Tibial nerve (tissue), 4 donors: ENCODE results near the gene SKI. TPM values are rescaled to one million over a fixed set of nuclear protein-coding genes. Genes with fewer than 3 reads are reported as not detected.
A peak's percentile ranks its signal among the peaks of the same experiment; 100 is the strongest.

Experiments used
- DNase-seq, 2 donors: peaks; one replicate each; pipeline ENCODE4 v3.0.0-alpha.2; 2019; ENCODE audit warnings: low spot score in 2 of 2
- H3K27ac ChIP-seq, 4 donors: fragments of 200-600 bp; sonication (generic) in 3 of 4; one replicate each; pipeline ENCODE4 v1.5.1; 2017 to 2019; ENCODE audit warnings: mild to moderate bottlenecking in 1 of 4
- H3K27me3 ChIP-seq, 2 donors: fragments of 200-600 bp; sonication (generic) in 1 of 2; one replicate each; pipeline versions ENCODE4 v1.5.1 to v1.6.0; 2017 to 2019
- H3K36me3 ChIP-seq, 3 donors: fragments of 200-600 bp; sonication (generic); one replicate each; pipeline ENCODE4 v1.5.1; 2018 to 2019
- H3K4me1 ChIP-seq, 4 donors: fragments of 200-600 bp; sonication (generic) in 3 of 4; one replicate each; pipeline ENCODE4 v1.5.1; 2017 to 2019
- H3K4me3 ChIP-seq, 4 donors: fragments of 200-600 bp; sonication (generic) in 3 of 4; one replicate each; pipeline ENCODE4 v1.5.1; 2017 to 2019; ENCODE audit warnings: mild to moderate bottlenecking in 1 of 4, moderate library complexity in 1 of 4
- H3K9me3 ChIP-seq, 4 donors: fragments of 200-600 bp; sonication (generic) in 3 of 4; one replicate each; pipeline ENCODE4 v1.5.1; 2017 to 2019
- CTCF ChIP-seq, 5 experiments: fragments of 200-600 bp in 3 of 5; fragments of 450-650 bp in 2 of 5; sonication (generic) in 3 of 5; IDR thresholded peaks; one replicate each; pipeline ENCODE4 v1.5.1; 2016 to 2019; ENCODE audit warnings: antibody characterized with exemption in 5 of 5, mild to moderate bottlenecking in 3 of 5, moderate library complexity in 2 of 5
- EP300 ChIP-seq, 2 donors: sonication (generic); formaldehyde crosslinking; IDR thresholded peaks; one replicate each; pipeline ENCODE4 v1.6.1; 2017; ENCODE audit warnings: antibody characterized with exemption in 2 of 2, mild to moderate bottlenecking in 1 of 2
- POLR2A ChIP-seq, 2 donors: fragments of 450-650 bp; IDR thresholded peaks; one replicate each; pipeline ENCODE4 v1.6.1; 2017; ENCODE audit warnings: antibody characterized with exemption in 2 of 2, mild to moderate bottlenecking in 2 of 2, moderate library complexity in 2 of 2
- WGBS, 2 donors: methylation state at CpG; one replicate each; pipeline ENCODE4 v1.1.5; 2018; 5-methylcytosine and 5-hydroxymethylcytosine counted together
- total RNA-seq, 4 donors: library from RNA; depleted of rRNA; stranded (reverse); fragments of >200 nt; gene quantifications; one replicate each; pipeline ENCODE4 v1.1.0, GENCODE V29; 2016

The SKI gene
- total RNA-seq, 4 donors from 2014 or later = 62.8 to 100 (median 72.2) TPM

- Histone ChIP-seq H3K4me3 (peak overlapping the region in 3 of 4 donors; percentile 24 to 60 (median 27)), H3K36me3 (no peaks in the 10 kb centered on the region), H3K27me3 (no peaks in the 10 kb centered on the region), H3K4me1 (peaks cover 3 to 85% (median 79%) of the 10 kb centered on the region in 4 donors), H3K9me3 (no peaks in the 10 kb centered on the region), H3K27ac (peak overlapping the region; percentile 67 to 92 (median 82))
- DNase-seq = no peak
- TF ChIP-seq POLR2A (IDR thresholded peaks at IDR 0.05) (no peak), CTCF (IDR thresholded peaks at IDR 0.05) (no peak), EP300 (IDR thresholded peaks at IDR 0.05) (no peak)
- 54 to 56% methylated on average over 9 to 11 of the region's 12 CpGs for WGBS, 2 donors
Measured at GRCh38 chr1:2233468-2233867, 5.3 kb downstream of the SKI start.

- H3K4me3 ChIP-seq = peak overlapping the region in 3 of 4 donors; percentile 24 to 60 (median 27)
- peaks cover 3 to 91% (median 86%) of the 10 kb centered on the region in 4 donors for H3K4me1 ChIP-seq
- WGBS, 2 donors = 3 to 6% methylated on average over 25 of the region's 27 CpGs
Measured at GRCh38 chr1:2233997-2234761, 6.1 kb downstream of the SKI start.

DNA sequence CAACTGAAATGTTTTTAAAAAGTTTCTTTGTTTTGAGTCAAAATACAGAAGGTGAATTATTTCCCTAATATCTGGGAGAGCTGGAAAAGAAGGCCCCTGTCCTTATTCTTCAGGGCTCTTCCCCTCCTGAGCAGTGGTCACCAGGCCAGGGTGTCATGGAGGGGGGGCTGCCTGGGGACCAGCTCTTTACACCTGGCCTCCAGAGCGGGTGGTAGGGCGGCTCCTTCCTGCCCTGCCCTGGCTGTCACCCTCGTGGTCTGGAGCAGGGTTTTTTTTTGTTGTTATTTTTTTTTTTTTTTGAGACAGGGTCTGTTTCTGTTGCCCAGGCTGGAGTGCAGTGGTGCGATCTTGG is 6.6 kb downstream of the SKI start:
- TF ChIP-seq POLR2A (IDR thresholded peaks at IDR 0.05) (no peak), CTCF (IDR thresholded peaks at IDR 0.05) (no peak), EP300 (IDR thresholded peaks at IDR 0.05) (no peak)
- 21 to 25% methylated on average over 4 of the region's 4 CpGs for WGBS, 2 donors
- no peaks in the 10 kb centered on the region for H3K36me3 ChIP-seq
- peak overlapping the region; percentile 44 to 92 (median 82) for H3K27ac ChIP-seq
- H3K9me3 ChIP-seq = no peaks in the 10 kb centered on the region
- no peaks in the 10 kb centered on the region for H3K27me3 ChIP-seq
- DNase-seq = no peak
- H3K4me1 ChIP-seq = peaks cover 3 to 94% (median 90%) of the 10 kb centered on the region in 4 donors
- H3K4me3 ChIP-seq = peak overlapping the region in 1 of 4 donors; percentile 60

More at GRCh38 chr1:2233997-2234761, 6.1 kb downstream of the SKI start:
- H3K27ac ChIP-seq = peak overlapping the region; percentile 44 to 92 (median 82)
- TF ChIP-seq POLR2A (IDR thresholded peaks at IDR 0.05) (peak; percentile 1 to 40), CTCF (IDR thresholded peaks at IDR 0.05) (peak in 1 of 5 experiments; percentile 22), EP300 (IDR thresholded peaks at IDR 0.05) (peak; percentile 91 to 98)
- DNase-seq = peak; percentile 90 to 94
- H3K27me3 ChIP-seq = no peaks in the 10 kb centered on the region
- H3K9me3 ChIP-seq = no peaks in the 10 kb centered on the region
- no peaks in the 10 kb centered on the region for H3K36me3 ChIP-seq

DNA sequence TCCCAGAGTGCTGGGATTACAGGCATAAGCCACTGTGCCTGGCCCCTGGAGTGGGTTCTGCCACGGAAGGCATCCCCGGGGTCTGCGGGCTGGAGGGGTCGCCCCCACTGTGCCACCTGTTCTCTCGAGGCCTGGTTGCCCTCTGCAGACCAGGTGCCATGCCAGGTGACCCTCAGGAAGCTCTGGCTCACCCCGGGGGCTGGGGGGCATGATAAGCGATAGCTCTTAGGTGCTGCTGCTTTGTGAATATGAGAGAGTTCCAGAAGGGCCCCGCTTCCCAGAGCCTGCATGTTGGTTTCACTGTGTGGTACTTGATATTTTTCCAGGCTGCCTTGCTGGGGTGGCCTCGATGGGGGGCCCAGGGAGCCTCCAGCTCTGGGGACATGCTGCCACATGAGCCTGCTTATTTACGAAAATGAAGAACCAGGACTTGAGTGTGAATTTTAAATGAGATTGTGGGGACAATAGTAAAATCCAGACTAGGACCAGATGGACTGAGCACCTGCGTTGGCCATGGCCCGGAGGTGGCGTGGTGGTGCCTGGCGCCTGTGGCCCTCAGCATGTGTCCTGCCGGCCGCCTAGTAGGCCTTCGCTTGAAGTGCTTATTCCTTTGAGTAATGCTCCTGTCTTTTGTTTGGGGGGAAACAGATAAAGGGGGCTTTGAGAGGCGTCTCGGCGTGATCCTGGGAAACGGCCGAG is 7.3 kb downstream of the SKI start:
- Histone ChIP-seq H3K27ac (peak overlapping the region; percentile 44 to 92 (median 82)), H3K4me3 (no peak overlapping the region), H3K27me3 (no peaks in the 10 kb centered on the region), H3K36me3 (no peaks in the 10 kb centered on the region), H3K4me1 (peaks cover 3 to 99% (median 94%) of the 10 kb centered on the region in 4 donors), H3K9me3 (no peaks in the 10 kb centered on the region)
- TF ChIP-seq POLR2A (IDR thresholded peaks at IDR 0.05) (no peak), EP300 (IDR thresholded peaks at IDR 0.05) (no peak), CTCF (IDR thresholded peaks at IDR 0.05) (no peak)
- no peak for DNase-seq
- 78 to 79% methylated on average over 22 of the region's 22 CpGs for WGBS, 2 donors
